Stimulated activated CD4-positive, alpha-beta T cell treated with anti-CD3 and anti-CD28 coated beads, Interleukin-4, amount 100 ng/mL, for 1 hour (primary cell): ENCODE measurements around the gene PSMA2.

Source experiments
- DNase-seq: peaks from one replicate; pipeline ENCODE4 v3.0.0-alpha.2; 2020

The PSMA2 gene

GRCh38 chr7:42939457-42940240 lies 7.7 kb upstream of the PSMA2 start:
- no peak for DNase-seq

- DNase-seq, result no peak
Measured at GRCh38 chr7:42935861-42936260, 3.9 kb upstream of the PSMA2 start.

GRCh38 chr7:42934291-42934690 lies 2.3 kb upstream of the PSMA2 start:
- DNase-seq, result no peak

GRCh38 chr7:42932811-42933591 lies 1.0 kb upstream of the PSMA2 start:
- no peak for DNase-seq

- no peak for DNase-seq
Measured at GRCh38 chr7:42931447-42931833, 534 bp downstream of the PSMA2 start.

GRCh38 chr7:42930889-42931288 lies 1.1 kb downstream of the PSMA2 start:
- no peak for DNase-seq

GRCh38 chr7:42929449-42929848 lies 2.5 kb downstream of the PSMA2 start:
- no peak for DNase-seq

- DNase-seq, result no peak
Measured at GRCh38 chr7:42928754-42929153, 3.2 kb downstream of the PSMA2 start.

GRCh38 chr7:42926204-42926603 lies 5.8 kb downstream of the PSMA2 start:
- no peak for DNase-seq

GRCh38 chr7:42925630-42926029 lies 6.3 kb downstream of the PSMA2 start:
- no peak for DNase-seq

GRCh38 chr7:42924223-42924838 lies 7.6 kb downstream of the PSMA2 start:
- DNase-seq, result no peak

GRCh38 chr7:42922017-42922753 lies 9.8 kb downstream of the PSMA2 start:
- DNase-seq, result no peak

GRCh38 chr7:42915356-42915755 lies 16.6 kb downstream of the PSMA2 start:
- DNase-seq, result no peak

GRCh38 chr7:42914421-42915045 lies 17.4 kb downstream of the PSMA2 start:
- DNase-seq, result no peak

GRCh38 chr7:42914009-42914408 lies 18.0 kb downstream of the PSMA2 start:
- no peak for DNase-seq

- no peak for DNase-seq
Measured at GRCh38 chr7:42913591-42913990, 18.4 kb downstream of the PSMA2 start.

- DNase-seq, result peak; percentile 95
Measured at GRCh38 chr7:42911454-42912447, 20.2 kb downstream of the PSMA2 start, which contains the start of gene C7orf25. C7orf25 (minus strand) TSS chr7:42912070; CDS start chr7:42910900, 1,170 bp downstream.

- DNase-seq, result no peak
Measured at GRCh38 chr7:42910306-42910705, 21.7 kb downstream of the PSMA2 start.

GRCh38 chr7:42907316-42907715 lies 24.7 kb downstream of the PSMA2 start:
- no peak for DNase-seq

GRCh38 chr7:42906181-42906580 lies 25.8 kb downstream of the PSMA2 start:
- no peak for DNase-seq

- DNase-seq, result no peak
Measured at GRCh38 chr7:42902331-42902730, 29.6 kb downstream of the PSMA2 start.
